ENCODE results near the gene TAS2R50. TPM values are rescaled to one million over a fixed set of nuclear protein-coding genes. Genes with fewer than 3 reads are reported as not detected.

TAS2R50 gene
- total RNA-seq, 1 experiment from 2014 or later = 1.8 TPM

DNA sequence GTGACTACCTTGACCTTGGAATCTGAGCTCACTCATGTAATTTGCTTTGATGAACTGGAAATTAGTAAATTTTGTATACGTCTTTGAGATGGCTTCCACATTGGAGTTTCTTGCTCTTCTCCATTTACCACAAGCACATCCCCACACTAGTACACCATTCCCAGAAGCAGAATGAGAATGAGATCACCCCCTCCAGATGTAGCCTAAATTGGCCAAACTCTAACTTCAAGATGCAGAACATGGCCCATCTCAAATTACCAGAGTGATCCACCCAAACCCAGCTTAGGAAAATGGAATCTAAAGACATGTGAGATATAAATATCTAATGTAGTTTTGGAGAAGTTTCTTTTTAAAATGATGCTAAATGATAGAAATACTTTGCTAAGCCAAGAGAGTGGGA is 20.9 kb upstream of the TAS2R50 start:
- Mint-ChIP-seq H3K4me3 (ENCODE audit: low read depth, unreplicated experiment) (no peak overlapping the region), H3K27ac (ENCODE audit: unreplicated experiment) (no peak overlapping the region), H3K36me3 (ENCODE audit: insufficient read depth, unreplicated experiment) (no peaks in the 10 kb centered on the region), H3K27me3 (ENCODE audit: unreplicated experiment) (no peaks in the 10 kb centered on the region), H3K4me1 (ENCODE audit: low read depth, unreplicated experiment) (no peaks in the 10 kb centered on the region), H3K9me3 (ENCODE audit: low read depth, unreplicated experiment) (no peaks in the 10 kb centered on the region)
- BruUV-seq (replicated peaks) = no TSS peak
- TF ChIP-seq, protein P1, sequence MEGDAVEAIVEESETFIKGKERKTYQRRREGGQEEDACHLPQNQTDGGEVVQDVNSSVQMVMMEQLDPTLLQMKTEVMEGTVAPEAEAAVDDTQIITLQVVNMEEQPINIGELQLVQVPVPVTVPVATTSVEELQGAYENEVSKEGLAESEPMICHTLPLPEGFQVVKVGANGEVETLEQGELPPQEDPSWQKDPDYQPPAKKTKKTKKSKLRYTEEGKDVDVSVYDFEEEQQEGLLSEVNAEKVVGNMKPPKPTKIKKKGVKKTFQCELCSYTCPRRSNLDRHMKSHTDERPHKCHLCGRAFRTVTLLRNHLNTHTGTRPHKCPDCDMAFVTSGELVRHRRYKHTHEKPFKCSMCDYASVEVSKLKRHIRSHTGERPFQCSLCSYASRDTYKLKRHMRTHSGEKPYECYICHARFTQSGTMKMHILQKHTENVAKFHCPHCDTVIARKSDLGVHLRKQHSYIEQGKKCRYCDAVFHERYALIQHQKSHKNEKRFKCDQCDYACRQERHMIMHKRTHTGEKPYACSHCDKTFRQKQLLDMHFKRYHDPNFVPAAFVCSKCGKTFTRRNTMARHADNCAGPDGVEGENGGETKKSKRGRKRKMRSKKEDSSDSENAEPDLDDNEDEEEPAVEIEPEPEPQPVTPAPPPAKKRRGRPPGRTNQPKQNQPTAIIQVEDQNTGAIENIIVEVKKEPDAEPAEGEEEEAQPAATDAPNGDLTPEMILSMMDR (IDR thresholded peaks at IDR 0.05; ENCODE audit: unreplicated experiment) = no peak
- no peak for DNase-seq
- CTCF ChIA-PET = no interaction called here
- intact Hi-C loops (cut with micrococcal nuclease; ENCODE audit: unreplicated experiment) = no loop called here

DNA sequence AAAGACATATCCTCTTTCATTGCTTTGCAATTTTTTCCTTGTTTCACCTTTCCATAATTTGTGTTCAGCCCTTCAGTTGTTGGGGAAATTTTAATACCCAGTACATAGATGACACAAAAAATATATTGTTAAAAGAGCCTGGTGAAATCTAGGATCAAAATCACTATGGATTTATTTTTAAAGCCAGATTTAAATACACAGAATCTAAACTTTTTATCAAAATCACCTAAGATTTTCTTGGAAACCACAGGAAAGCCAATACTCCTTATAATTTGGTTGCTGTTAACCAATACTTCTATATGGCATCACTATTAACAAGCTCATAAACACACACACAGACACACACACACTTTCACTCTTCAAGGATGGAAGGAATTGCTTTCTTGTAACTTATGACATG is 11.5 kb upstream of the TAS2R50 start, which contains the start of gene TAS2R20:
TAS2R20 (minus strand) TSS at position 101 of the 400 bp plus-strand sequence. CDS start 429 bp downstream, outside the sequence.
- intact Hi-C loops (cut with micrococcal nuclease; ENCODE audit: unreplicated experiment) = no loop called here
- no peaks in the 10 kb centered on the region for H3K9me3 Mint-ChIP-seq (ENCODE audit: low read depth, unreplicated experiment)
- DNase-seq = no peak
- no TSS peak for BruUV-seq (replicated peaks)
- H3K27me3 Mint-ChIP-seq (ENCODE audit: unreplicated experiment) = no peaks in the 10 kb centered on the region
- H3K36me3 Mint-ChIP-seq (ENCODE audit: insufficient read depth, unreplicated experiment) = no peaks in the 10 kb centered on the region
- TF ChIP-seq, protein P1 (IDR thresholded peaks at IDR 0.05; ENCODE audit: unreplicated experiment) = no peak
- CTCF ChIA-PET = no interaction called here
- no peak within 1 kb of the TSS for H3K27ac Mint-ChIP-seq (ENCODE audit: unreplicated experiment)
- H3K4me1 Mint-ChIP-seq (ENCODE audit: low read depth, unreplicated experiment) = no peaks in the 10 kb centered on the region
- no peak within 1 kb of the TSS for H3K4me3 Mint-ChIP-seq (ENCODE audit: low read depth, unreplicated experiment)

DNA sequence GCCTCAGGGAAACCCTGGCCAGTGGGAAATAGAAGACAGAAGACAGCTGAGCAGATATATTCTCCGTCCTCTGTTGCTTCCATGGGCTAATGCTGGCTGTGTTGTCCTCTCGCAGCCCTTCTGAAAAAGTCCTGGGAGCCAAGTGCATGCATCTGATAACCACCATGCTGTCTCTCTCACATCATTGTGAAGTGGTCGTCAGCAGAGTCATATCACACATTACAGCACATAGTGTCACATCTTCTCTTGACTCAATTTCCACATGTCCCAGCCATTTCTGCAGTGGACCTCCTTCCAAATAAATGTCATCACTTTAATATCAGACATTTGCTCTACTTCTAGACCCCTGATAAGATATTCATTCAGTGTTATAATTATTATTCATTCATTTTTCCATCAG is 7.6 kb upstream of the TAS2R50 start:
- H3K4me1 Mint-ChIP-seq (ENCODE audit: low read depth, unreplicated experiment) = no peaks in the 10 kb centered on the region
- TF ChIP-seq, protein P1 (IDR thresholded peaks at IDR 0.05; ENCODE audit: unreplicated experiment) = no peak
- no peak for DNase-seq
- H3K27me3 Mint-ChIP-seq (ENCODE audit: unreplicated experiment) = no peaks in the 10 kb centered on the region
- CTCF ChIA-PET = no interaction called here
- no TSS peak for BruUV-seq (replicated peaks)
- H3K4me3 Mint-ChIP-seq (ENCODE audit: low read depth, unreplicated experiment) = no peak overlapping the region
- H3K9me3 Mint-ChIP-seq (ENCODE audit: low read depth, unreplicated experiment) = no peaks in the 10 kb centered on the region
- H3K36me3 Mint-ChIP-seq (ENCODE audit: insufficient read depth, unreplicated experiment) = no peaks in the 10 kb centered on the region
- no peak overlapping the region for H3K27ac Mint-ChIP-seq (ENCODE audit: unreplicated experiment)
- intact Hi-C loops (cut with micrococcal nuclease; ENCODE audit: unreplicated experiment) = no loop called here

DNA sequence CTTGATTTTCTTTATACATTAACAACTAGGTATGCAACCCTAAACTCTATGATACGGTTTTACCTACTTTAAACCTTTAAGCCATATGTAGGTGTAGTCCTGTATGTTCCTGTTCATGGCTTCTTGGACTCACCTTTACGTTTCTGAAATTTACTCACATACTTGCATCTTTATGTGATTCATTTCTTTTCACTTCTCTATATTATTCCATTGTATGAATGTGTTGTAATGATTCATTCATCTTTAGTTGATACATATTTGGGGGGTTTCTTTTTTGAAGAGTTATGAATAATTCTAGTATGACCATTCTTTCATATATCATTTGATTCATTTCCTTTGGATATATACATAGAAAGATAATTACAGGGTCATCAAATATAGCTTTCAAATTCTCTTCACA is 2.4 kb upstream of the TAS2R50 start:
- CTCF ChIA-PET = no interaction called here
- Mint-ChIP-seq H3K4me1 (ENCODE audit: low read depth, unreplicated experiment) (no peaks in the 10 kb centered on the region), H3K27me3 (ENCODE audit: unreplicated experiment) (no peaks in the 10 kb centered on the region), H3K36me3 (ENCODE audit: insufficient read depth, unreplicated experiment) (no peaks in the 10 kb centered on the region), H3K4me3 (ENCODE audit: low read depth, unreplicated experiment) (no peak overlapping the region), H3K9me3 (ENCODE audit: low read depth, unreplicated experiment) (no peaks in the 10 kb centered on the region), H3K27ac (ENCODE audit: unreplicated experiment) (no peak overlapping the region)
- TF ChIP-seq, protein P1 (IDR thresholded peaks at IDR 0.05; ENCODE audit: unreplicated experiment) = no peak
- BruUV-seq (replicated peaks) = no TSS peak
- no peak for DNase-seq
- intact Hi-C loops (cut with micrococcal nuclease; ENCODE audit: unreplicated experiment) = no loop called here

Data from Calu3 (cell line).